ENCODE results near the gene SULT1E1.
A peak's percentile ranks its signal among the peaks of the same experiment; 100 is the strongest.

SULT1E1 gene

DNA sequence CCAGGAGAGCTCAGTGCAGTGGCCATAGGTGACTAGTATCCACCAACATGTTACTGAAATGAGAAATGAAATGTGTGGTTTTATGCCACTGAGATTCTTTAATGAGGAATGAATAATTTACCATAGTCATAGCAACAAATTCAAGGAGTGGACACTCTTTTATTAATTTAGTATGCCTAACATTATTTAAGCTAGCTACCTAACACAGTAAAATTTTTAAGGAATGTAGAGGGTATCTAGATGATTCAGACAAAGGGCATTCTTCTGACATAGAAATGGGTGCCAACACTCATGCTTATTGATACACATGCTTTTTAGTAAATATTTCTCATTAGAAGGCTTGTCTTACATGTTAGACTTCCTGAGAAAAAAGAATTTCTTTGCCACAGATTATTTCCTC, 66.2 kb downstream of the SULT1E1 start:
- peak; percentile 45 for DNase-seq (ENCODE audit: low spot score)
